ENCODE results near the gene MSRB1.
"Not testable (repeated sequence)": the region's sequence is repeated elsewhere in the genome, so short reads cannot be mapped to it uniquely, and the experiment has no call there.

Gene MSRB1

DNA sequence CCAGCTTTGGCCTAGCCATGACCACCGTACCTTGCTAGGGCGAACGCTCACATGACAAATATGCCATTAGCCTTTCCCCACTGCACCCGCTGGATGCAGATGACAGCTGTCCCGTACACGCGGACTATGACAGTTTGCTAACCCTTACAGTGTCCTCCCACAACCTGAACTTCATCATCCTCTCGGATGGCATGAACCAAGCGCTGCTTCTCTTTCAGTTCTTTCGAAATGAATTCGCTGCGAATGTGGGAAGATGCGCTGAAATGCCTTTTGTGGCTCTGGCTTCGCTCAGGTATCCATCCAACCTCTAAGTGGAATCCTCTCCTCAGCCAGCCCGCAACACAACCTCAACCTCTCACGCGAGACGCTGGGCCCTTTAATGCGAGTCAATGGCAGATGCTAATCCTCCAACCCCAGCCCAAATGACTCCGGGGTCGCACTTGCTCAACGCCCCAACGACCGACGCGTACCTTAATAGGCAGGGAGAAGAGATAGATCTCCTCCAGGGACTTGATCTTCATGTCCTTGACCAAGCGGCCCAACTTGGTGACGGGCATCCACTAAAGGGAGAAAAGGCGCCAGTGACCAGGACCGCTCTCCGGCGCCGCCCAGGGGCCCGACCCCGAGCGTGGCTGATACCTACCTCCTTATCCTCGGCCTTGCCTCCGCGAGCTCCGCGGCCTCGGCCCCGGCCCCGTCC lies 21.0 kb upstream of the MSRB1 start:
- TF ChIP-seq, protein P1, sequence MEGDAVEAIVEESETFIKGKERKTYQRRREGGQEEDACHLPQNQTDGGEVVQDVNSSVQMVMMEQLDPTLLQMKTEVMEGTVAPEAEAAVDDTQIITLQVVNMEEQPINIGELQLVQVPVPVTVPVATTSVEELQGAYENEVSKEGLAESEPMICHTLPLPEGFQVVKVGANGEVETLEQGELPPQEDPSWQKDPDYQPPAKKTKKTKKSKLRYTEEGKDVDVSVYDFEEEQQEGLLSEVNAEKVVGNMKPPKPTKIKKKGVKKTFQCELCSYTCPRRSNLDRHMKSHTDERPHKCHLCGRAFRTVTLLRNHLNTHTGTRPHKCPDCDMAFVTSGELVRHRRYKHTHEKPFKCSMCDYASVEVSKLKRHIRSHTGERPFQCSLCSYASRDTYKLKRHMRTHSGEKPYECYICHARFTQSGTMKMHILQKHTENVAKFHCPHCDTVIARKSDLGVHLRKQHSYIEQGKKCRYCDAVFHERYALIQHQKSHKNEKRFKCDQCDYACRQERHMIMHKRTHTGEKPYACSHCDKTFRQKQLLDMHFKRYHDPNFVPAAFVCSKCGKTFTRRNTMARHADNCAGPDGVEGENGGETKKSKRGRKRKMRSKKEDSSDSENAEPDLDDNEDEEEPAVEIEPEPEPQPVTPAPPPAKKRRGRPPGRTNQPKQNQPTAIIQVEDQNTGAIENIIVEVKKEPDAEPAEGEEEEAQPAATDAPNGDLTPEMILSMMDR (conservative IDR thresholded peaks at IDR 0.05; ENCODE audit: low read length): peak; percentile 35
- peak overlapping the region; percentile 90 for H3K4me3 ChIP-seq (ENCODE audit: low read length)
- DNase-seq (ENCODE audit: low read depth): peak; percentile 33

DNA sequence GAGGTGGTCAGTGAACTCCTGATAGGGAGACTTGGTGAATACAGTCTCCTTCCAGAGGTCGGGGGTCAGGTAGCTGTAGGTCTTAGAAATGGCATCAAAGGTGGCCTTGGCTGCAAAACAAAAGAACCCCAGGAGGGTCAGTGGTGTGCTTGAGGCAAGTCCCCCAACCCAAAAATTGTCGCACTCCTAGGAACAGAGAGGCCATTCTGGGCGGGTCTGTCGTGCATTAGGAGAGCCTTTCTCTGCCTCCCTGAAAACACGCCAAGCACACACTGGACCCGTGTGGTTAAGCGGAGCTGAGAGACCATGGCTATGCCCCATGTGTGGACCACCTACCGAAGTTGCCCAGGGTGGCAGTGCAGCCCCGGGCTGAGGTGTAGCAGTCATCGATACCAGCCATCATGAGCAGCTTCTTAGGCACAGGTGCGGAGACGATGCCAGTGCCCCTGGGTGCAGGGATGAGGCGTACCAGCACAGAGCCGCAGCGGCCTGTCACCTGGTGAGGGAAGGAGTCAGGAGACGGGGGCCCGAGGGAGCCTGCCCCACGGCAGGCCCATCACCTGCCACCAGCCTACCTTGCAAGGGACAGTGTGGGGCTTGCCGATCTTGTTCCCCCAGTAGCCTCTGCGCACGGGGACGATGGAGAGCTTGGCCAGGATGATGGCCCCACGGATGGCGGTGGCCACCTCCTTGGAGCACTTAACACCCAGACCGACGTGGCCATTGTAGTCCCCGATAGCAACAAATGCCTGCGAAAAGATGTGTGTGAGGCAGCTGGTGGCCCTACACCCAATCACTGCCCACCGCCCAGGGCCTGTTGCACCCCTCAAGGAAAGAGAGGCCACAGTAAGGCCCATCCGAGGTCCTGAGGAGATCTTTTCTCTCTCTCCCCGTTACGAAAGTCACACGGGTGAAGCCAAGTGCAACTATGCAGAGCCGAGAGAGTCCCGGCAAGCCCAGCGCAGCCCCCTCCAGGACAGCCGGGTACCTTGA lies 19.5 kb upstream of the MSRB1 start:
- peak overlapping the region; percentile 18 for H3K4me3 ChIP-seq (ENCODE audit: low read length)

DNA sequence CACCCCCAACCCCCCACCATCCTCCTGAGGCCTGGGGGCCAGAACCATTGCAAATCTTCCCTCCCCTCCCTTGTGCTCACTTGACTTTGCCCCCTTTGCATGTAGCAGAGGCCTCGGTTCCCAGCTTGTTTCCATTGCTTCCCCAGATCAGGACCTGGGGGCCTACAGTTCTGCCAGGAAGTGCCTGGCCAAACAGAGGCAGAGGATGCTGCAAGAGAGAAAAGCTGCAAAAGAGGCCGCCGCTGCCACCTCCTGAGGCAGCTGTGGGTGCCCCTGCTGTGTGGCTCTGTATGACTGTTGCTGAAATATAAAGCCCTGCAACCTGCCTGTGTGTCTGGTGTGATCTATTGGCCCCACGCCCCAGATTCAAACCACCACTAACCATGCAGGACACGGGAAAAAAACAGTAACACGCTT lies 18.7 kb upstream of the MSRB1 start:
- DNase-seq (ENCODE audit: low read depth): no peak
- TF ChIP-seq, protein P1 (conservative IDR thresholded peaks at IDR 0.05; ENCODE audit: low read length): no peak
- H3K4me3 ChIP-seq (ENCODE audit: low read length): no peak overlapping the region

More for the DNA sequence above, 19.5 kb upstream of the MSRB1 start:
- not testable (repeated sequence) for DNase-seq (ENCODE audit: low read depth)

DNA sequence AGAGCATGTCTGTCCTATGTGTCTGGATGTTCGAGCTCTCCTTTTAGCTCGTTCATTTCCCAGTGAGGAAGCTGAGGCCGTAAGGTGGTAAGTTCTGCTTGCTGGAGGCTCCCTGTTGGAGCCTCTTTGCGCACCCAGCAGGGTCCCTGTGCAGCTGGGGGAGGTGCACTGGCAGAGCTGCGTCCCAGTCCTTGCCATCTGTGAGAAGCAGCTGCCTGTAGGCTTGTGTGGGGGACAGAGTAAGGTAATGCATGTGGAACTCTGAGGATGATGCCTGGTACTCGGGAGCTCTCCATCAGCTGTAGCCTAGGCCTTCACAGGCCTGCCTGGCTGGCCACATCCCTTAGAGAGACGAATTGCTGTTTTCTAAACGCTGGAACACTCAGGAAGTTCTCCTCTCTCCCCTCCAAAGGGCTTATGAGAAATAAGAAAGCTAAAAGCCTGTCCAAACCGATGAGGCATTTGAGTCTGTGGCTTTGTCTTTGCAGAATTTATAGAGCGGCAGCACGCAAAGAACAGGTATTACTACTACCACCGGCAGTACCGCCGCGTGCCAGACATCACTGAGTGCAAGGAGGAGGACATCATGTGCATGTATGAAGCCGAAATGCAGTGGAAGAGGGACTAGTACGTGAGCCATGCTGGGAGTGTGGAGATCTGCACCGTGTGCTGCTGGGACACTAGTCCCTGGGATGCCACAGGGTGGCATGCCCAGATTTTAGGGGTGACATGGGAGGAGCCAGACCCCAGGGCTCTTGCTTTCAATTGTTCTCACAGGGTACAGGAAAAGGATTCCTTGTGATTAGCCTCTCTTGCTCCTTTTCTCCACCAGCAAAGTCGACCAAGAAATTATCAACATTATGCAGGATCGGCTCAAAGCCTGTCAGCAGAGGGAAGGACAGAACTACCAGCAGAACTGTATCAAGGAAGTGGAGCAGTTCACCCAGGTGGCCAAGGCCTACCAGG lies 17.9 kb upstream of the MSRB1 start:
- DNase-seq (ENCODE audit: low read depth): peak; percentile 28
- peak overlapping the region; percentile 82 for H3K4me3 ChIP-seq (ENCODE audit: low read length)
- TF ChIP-seq, protein P1 (conservative IDR thresholded peaks at IDR 0.05; ENCODE audit: low read length): no peak

DNA sequence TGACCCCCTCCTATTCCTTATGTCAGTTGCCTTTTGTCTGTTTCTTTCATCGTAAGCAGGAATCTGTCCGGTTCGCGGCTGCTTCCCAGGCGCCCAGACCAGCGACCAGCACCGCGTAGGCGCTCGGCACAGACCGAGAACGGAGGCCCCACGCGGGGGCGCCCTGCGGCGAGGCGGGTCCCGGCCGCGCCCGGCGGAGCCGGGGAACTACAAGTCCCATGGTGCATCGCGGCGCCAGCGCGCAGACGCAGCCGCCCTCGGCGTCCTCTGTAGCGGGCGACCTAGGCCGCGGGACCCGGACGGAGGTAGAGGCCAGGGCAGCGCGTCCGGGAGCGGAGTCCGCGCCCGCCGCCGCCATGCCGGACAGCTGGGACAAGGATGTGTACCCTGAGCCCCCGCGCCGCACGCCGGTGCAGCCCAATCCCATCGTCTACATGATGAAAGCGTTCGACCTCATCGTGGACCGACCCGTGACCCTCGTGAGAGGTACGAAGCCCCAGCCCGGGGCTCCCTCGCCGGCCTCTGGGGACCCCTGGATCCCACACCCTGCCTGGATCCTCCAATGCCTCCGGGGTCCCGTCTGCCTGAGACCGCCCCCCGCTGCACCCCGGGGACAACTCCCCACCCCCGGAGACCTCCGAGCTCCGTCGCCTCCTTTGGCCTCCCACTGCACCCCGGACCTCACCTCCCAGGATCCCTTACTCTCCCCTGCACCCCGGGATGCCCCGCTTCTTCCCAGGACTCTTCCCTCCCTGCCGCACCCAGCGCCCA lies 16.5 kb upstream of the MSRB1 start, which contains the start of gene NDUFB10:
Gene NDUFB10, plus strand, starts transcription at position 270 of the 771 bp plus-strand sequence. Its CDS starts 87 bp downstream, at position 357.
- TF ChIP-seq, protein P1 (conservative IDR thresholded peaks at IDR 0.05; ENCODE audit: low read length): peak; percentile 44
- peak; percentile 87 for DNase-seq (ENCODE audit: low read depth)
- peak within 1 kb of the TSS; percentile 82 for H3K4me3 ChIP-seq (ENCODE audit: low read length)

DNA sequence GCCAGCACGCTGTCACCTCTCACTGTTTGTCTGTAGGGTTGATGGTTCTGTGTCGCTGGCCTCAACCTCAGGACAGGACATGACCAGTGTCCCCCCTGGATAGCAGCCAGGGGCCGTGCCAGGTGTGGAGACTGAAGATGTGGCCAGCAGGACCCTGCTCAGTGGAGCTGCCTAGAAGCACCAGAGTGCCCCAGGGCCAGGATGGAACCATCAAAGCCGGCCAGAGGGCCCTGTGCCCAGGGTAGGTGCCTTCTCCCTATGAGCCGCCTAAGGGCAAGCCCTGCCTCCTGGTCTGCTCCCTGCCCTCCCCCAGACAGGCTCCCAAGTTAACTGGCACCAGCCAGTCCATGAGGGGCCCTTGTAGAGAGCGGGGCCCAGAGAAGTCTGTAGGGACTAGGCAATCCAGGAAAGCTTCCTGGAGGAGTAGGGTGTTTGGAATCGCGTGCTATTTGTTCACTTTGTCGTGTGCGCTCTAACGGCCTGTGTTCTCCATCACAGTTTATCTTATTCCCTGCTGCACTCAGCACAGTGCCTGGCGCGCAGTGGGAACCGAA lies 15.8 kb upstream of the MSRB1 start:
- H3K4me3 ChIP-seq (ENCODE audit: low read length): peak overlapping the region; percentile 31
- TF ChIP-seq, protein P1 (conservative IDR thresholded peaks at IDR 0.05; ENCODE audit: low read length): no peak
- no peak for DNase-seq (ENCODE audit: low read depth)

DNA sequence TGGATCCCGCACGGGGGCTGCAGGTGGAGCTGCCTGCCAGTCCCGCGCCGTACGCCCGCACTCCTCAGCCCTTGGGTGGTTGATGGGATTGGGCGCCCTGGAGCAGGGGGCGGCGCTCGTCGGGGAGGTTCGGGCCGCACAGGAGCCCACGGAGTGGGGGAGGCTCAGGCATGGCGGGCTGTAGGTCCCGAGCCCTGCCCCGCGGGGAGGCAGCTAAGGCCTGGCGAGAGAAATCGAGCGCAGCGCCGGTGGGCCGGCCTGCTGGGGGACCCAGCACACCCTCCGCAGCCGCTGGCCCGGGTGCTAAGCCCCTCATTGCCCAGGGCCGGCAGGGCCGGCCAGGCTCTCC lies 15.1 kb upstream of the MSRB1 start:
- not testable (repeated sequence) for H3K4me3 ChIP-seq (ENCODE audit: low read length); DNase-seq (ENCODE audit: low read depth)

DNA sequence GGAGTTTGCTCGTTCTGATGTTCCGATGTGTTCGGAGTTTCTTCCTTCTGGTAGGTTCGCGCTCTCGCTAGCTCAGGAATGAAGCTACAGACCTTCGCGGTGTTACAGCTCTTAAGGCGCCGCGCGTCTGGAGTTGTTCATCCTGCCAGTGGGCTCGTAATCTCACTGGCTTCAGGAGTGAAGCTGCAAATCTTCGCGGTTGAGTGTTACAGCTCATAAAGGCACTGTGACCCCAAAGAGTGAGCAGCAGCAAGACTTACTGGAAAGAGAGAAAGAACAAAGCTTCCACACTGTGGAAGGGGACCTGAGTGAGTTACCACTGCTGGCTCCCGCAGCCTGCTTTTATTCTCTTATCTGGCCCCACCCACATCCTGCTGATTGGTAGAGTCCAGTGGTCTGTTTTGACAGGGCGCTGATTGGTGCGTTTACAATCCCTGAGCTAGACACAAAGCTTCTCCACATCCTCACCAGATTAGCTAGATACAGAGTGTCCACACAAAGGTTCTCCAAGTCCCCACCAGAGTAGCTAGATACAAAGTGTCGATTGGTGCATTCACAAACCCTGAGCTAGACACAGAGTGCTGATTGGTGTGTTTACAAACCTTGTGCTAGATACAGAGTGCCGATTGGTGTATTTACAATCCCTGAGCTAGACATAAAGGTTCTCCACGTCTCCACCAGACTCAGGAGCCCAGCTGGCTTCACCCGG lies 14.6 kb upstream of the MSRB1 start:
- DNase-seq (ENCODE audit: low read depth); H3K4me3 ChIP-seq (ENCODE audit: low read length): not testable (repeated sequence)

Measured in AG10803 (cell line).